Kidney tubule cell (primary cell): Measurements from ENCODE around the gene DNASE1L2.

Source experiments
- DNase-seq: peaks from one replicate; pipeline ENCODE4 v3.0.0-alpha.2; 2018; ENCODE audit warnings: low spot score

Gene DNASE1L2

DNA sequence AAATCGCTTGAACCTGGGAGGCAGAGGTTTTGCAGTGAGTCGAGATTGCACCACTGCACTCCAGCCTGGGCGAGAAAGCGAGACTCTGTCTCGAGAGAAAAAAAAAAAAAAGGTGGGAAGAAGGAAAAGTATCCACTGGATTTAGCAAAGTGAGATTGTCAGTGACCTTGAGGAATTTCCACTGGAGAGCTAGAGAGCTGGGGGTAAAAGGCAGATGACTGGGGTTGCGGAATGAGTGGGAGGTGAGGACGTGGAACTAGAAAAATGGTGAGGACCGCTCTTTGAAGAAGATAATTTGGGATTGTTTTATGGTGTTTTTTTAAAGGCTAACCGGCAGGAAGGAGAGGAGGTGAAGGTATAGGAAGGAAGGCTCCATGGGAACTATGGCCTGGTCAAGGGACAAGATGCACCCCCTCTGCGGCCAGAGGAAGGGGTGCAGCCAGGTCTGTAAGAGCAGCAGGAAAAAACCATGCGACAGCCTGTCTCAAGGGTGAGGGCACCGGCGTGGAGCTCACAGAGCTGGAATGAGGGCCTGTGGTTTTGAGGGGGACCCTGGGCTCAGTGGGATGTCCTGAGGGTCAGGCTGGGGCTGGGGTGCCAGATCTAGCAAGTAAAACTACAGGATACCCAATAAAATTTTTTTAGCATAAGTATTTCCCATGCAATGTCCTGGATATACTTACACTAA lies 31.7 kb upstream of the DNASE1L2 start:
- DNase-seq: no peak

DNA sequence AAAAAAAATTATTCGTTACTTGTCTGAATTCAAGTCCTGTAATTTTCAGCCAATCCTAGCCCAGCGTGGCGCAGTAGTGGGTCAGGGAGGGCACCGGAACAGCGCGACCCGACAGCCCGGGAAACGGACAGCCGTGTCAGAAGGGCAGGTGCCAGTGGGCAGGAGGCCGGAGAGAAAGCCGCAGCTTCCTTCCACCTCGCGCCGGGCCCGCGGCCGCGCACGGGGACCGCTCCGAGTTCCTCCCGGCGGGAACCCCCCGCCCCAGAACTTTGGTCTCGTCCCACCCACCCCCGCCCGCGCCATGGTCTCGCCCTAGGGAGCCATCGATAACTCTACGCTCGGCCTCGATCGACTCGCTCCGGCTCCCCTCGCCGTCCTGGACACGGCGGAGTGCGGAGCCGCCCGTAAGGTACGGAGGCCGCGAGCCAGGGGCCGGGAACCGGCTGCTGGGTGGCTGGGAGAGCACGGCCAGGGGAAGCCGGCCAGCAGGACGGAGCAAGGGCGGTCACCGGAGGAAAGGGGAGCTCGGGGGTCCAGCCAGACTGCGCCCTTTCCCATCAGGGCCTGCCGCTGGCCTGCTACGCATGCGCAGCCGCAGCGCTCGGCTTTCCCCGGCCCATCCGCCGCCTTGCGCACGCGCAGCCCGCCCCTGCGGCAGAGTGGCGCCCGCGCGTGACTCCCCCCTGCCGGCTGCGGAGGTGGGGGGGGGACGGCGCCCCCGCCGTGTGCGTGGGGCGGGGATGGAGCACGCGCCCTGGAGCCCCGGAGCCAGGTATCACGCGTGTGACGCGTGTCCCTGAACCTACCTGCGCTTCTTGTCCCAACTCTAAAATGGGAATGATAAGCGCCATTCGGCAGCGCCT lies 30.9 kb upstream of the DNASE1L2 start, which contains the start of gene MLST8:
MLST8 (plus strand) TSS at position 351 of the 863 bp plus-strand sequence. CDS start 632 bp downstream, outside the sequence.
- peak; percentile 86 for DNase-seq

DNA sequence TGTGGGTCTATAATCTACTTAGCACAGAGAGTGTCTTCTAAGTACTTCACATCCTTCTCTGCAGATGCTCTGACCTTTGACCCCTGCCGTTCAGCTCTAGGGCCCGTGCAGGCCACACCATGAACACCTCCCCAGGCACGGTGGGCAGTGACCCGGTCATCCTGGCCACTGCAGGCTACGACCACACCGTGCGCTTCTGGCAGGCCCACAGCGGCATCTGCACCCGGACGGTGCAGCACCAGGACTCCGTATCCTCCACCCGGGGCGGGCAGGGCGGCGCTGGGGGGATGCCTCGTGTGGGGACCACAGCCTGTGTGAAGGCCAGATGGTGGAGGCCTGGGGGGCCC lies 30.3 kb upstream of the DNASE1L2 start:
- DNase-seq: no peak

DNA sequence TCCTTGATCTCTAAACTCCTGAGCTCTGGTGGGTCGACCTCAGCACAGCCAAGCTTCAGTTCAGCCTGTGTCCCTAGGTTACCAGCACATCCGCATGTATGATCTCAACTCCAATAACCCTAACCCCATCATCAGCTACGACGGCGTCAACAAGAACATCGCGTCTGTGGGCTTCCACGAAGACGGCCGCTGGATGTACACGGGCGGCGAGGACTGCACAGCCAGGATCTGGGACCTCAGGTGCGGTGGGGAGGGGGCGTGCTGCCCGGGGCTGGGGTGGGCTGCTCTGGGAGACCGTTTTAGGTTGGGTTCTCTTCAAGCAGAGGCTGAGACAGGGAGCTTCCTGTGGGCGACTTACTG lies 29.8 kb upstream of the DNASE1L2 start:
- DNase-seq: no peak

DNA sequence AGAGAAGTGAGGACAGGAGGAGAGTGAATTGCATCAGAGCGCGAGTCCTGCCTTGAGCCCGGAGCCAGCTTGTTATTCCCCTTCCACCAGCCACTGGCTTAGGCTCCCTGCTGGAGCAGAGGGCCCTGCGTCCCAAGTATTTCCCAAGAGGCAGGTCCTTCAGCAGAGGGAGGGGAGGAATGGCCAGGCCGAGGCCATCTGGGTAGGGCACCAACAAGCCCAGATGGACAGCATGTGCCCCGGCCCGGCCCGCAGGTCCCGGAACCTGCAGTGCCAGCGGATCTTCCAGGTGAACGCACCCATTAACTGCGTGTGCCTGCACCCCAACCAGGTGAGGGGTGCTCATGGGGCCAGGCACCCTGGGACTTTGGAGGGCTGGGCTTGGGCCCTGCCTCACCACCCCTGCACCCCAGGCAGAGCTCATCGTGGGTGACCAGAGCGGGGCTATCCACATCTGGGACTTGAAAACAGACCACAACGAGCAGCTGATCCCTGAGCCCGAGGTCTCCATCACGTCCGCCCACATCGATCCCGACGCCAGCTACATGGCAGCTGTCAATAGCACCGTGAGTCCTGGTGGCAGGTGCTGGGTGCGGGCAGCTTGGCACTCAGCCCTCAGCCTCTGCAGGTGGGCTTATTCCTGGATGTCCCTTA lies 29.3 kb upstream of the DNASE1L2 start:
- no peak for DNase-seq

DNA sequence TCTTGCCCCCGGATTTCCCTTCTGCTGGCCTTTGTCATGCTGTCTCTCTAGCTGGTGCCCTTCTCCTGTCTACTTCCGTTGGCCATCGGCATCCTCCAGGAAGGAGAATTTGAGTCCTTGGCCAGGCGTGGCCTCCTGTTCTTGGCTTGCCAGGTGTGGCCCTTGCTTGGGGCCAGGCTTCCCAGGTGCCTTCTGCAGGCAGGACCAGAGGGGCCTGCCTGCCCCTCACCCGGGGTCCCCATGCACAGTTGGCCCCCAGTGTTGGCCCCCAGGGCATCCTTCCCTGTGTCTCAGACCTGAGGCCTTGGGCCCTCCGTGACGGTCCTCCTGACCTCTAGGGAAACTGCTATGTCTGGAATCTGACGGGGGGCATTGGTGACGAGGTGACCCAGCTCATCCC lies 28.4 kb upstream of the DNASE1L2 start:
- no peak for DNase-seq

DNA sequence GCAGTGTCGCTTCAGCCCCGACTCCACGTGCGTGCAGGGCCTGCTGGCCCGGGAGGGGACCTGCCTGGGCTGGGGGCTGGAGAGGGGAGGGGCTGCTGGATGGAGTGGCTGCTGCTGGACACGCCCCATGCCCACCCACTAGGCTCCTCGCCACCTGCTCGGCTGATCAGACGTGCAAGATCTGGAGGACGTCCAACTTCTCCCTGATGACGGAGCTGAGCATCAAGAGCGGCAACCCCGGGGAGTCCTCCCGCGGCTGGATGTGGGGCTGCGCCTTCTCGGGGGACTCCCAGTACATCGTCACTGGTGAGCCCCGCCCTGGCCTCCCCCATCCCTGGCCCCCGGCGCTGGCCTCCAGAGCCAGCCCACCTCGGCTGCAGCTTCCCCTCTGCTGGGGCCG lies 27.9 kb upstream of the DNASE1L2 start:
- DNase-seq: no peak

DNA sequence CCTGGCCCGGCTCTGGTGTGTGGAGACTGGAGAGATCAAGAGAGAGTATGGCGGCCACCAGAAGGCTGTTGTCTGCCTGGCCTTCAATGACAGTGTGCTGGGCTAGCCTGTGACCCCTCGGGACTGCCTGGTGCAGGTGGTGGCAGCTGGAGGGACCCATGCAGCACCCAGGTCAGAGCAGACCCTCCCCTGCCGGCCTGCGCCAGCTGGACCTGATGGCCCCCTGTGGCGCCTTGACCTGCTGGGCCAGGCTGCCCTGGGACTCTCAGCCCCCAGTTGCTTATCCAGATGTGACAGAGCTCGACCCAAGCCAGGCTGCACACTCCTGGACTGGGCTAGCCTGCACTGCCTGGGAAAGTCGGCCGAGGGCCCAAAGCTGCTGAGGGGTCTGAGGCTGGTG lies 27.5 kb upstream of the DNASE1L2 start:
- no peak for DNase-seq

DNA sequence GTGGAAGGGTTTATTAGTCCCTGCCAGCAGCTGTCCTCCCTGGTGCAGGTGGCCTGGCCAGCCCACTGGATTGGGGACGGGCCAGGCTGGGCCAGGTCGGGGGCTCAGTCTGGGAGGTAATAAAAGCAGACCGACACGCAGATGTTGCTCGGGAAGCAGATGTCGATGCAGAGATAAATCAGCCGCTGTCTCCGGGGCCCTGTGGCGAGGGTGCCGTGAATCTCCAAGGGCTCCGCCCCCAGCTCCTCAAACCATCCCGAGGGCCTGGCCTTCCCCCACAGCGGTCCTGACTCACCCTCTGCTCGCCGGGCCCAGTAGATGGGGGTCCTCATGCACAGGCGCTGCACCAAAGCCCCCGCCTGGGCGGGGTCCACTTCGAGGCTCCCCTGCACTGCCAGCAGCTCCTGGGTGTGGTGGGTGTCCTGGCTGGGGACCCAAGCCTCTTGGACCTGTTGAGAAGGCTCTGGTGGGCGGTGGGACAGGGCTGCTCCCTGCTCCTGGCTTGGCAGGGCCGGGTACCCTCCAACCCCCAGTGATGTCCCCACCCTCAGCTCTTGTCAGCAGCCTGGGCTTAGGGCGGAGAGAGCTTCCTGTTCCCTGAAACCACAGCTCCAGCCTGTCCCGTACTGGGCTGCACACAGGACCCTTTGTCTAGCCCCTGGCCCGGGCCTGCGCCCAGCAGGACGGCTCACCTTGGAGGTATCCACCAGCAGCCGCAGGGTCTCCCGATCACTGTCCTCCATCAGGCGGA lies 26.8 kb upstream of the DNASE1L2 start:
- DNase-seq: no peak

DNA sequence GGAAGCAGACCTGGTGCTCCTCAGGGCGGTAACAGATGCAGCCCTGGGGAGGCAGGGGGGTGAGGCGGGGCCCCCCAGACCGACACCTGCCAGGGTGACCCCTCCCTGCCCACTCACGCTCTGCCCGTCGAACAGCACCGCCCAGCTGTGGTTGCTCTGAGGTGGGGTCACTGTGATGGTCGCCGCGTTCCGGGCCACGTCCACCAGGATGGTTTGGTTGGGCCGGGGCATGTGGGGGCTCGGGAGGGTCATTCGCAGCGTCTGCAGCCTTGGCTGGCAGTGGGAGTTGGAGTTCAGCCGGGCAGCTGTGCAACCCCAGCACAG lies 26.3 kb upstream of the DNASE1L2 start:
- no peak for DNase-seq

DNA sequence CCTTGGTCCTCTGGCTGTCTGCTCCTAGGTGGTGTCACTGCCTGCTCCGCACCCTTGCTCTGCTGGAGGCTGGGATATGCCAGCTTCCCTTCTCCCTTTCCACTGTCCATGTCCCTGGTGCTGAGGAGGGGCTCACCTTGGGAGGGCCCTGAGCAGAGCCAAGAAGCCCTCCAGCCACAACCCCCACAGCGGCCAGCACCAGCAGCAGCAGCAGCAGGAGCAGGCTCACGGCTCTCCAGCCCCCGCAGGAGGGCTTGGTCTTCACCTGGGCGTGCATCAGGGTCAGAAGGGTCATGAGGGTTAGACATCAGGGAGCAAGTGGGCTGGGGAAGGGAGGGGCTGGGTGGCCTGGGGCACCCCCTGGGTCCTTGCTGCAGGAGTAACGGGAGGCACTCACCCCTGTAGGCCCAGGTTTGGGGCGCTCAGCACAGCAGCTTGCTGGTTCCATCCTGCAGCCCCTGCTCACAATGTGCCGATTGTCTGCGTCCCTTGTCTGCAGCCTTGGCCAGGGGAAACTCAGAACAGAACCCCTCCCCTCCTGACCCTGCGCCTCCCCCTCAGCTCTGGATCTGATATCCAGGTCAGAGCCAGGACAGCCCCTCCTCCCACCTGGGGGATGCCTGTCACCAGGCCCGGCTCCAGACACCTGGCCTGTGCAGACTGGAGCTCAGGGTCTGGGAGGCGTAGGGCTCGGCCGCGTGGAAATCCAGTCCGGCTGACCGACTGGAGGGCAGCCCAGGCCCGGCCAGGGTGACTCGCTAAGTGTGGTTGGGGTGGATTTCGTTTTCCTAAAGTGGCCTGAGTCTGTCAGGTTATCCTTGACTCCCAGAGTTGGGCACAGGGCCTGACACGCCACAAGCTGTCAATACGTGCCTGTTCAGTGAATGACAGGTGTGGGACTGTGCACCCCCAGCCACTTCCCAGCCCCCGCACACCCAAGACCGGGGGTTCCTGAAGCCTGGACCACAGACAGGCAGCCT lies 25.6 kb upstream of the DNASE1L2 start, which contains the start of gene BRICD5:
BRICD5 (minus strand) TSS at position 478 of the 980 bp plus-strand sequence; CDS start at position 448, 30 bp downstream.
- no peak for DNase-seq

DNA sequence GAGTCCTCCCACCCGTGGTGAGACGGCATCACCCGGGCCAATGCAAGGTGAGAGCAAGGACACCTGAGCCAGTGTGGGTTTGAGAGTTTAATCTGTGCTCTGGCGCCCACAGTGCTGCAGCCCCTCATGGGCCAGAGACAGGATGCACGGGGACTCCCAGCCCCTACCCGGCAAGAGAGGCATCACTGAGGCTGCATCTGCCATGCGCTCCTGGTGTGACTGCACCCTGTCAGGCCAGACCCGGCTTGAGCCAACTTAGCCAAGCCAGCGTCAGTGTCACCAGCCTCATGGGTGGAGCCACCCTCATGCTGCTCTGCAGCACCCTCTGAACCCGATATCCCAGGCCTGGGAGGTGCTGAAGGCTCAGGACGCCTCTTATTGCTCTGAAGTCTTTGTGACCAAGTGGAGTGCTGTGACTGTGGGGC lies 24.3 kb upstream of the DNASE1L2 start:
- no peak for DNase-seq

DNA sequence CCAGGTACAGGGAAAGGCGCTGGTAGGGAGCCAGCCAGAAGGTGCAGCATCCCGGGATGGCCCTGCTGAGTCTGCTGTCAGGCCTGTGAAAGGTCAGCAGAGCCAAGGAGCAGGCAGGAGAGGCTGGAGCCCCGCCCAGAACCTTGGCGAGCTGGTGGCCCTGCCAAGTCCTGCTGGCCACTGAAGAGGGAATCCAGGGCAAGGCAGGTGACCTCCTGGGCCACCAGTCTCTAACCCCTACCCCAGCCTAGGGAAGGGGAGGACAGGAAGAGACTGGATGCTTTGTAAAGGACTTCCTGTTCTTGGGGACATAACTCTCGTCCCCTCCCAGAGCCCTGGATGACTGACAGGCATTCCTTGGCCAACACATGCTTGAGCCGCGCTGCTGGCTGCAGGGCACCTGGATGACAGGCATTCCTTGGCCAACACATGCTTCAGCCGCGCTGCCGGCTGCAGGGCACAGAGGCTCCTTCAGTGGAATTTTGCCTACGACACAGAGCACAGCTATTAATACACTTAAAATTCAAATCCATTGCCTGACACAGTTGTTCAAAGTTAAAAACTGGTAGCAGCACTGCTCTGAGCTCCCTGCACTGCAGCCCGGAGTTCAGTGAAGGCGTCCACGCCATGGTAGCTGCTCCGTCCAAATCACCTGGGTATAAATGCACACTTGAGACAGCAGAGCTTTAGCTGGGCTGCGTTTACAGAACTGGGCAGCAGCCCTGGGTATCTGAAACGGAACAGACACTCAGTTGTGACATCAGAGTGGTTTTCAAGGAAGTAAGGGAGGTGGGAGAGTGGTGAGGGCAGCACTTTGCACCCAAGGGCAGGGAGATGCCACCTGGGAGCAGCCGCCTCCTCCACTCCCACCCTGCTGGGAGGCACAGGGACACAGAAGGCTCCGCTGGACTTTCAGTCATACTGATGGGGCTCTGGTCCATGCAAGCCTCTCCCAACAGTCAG lies 23.6 kb upstream of the DNASE1L2 start:
- DNase-seq: peak; percentile 85

DNA sequence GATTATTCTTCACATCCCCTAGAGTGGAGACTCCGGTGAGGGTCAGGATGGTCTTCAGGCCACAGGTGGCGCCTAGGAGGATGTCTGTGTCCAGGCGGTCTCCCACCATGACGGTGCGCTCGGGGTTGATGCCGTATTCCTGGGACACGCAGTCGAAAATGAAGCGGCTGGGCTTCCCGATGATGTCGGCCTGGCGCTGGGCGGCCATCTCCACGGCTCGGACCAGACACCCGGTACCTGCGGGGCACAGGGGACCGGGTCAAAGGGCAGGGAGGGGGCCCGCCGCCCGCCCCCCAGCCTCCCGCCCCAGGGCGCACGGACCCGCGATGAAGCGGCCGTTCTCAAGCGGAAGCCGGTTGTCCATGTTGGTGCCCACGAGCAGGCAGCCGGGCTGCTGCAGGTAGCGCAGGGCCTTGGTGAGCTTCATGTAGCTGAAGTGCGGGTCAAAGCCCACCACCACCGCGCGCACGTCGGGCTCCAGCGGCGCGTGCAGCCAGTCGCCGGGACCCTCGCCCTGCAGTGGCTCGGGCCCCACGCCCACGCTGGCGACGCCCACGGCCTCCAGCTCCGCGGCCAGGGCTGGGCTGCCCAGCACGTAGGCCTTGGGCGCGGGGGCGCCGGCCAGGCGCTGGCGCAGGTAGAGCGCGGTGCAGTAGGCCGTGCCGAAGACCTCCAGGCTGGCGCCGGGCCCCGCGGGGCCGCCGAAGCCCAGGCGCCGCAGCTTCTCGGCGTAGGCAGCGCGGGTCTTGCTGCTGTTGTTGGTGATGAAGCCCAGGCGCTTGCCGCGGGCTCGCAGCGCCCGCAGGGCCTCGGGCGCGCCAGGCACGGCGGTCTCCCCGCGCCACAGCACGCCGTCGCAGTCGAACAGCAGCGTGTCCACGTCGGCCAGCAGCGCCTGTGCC lies 22.2 kb upstream of the DNASE1L2 start:
- peak; percentile 38 for DNase-seq

DNA sequence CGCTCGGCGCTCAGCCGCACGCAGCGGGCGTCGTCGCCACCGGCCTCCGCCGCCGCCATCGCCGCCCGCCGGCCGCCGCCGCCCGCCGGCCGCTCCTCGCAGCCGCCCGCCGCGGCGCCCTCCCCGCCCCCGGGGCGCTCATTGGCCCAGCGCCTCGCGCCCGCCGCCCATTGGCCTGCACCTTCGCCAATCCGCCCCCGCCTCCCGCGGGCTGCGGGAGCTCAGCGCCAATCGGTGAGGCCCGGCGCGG lies 21.6 kb upstream of the DNASE1L2 start, which contains the start of gene PGP:
PGP (minus strand) TSS at position 122 of the 250 bp plus-strand sequence; CDS start at position 59, 63 bp downstream.
- no peak for DNase-seq

DNA sequence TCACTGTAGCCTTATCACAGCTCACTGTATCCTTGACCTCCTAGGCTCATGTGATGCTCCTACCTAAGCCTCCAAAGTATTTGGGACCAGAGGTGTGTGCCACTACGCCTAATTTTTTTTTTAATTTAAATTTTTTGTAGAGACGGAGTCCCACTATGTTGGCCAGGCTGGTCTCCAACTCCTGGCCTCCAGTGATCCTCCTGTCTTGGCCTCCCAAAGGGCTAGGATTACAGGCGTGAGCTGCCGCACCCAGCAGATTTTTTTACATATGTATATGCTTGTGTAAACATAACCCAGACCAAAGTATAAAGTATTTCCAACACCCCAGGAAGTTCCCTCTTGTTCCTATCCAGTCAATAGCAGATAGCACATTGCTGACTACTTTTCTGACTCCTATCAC lies 19.9 kb upstream of the DNASE1L2 start:
- DNase-seq: no peak

DNA sequence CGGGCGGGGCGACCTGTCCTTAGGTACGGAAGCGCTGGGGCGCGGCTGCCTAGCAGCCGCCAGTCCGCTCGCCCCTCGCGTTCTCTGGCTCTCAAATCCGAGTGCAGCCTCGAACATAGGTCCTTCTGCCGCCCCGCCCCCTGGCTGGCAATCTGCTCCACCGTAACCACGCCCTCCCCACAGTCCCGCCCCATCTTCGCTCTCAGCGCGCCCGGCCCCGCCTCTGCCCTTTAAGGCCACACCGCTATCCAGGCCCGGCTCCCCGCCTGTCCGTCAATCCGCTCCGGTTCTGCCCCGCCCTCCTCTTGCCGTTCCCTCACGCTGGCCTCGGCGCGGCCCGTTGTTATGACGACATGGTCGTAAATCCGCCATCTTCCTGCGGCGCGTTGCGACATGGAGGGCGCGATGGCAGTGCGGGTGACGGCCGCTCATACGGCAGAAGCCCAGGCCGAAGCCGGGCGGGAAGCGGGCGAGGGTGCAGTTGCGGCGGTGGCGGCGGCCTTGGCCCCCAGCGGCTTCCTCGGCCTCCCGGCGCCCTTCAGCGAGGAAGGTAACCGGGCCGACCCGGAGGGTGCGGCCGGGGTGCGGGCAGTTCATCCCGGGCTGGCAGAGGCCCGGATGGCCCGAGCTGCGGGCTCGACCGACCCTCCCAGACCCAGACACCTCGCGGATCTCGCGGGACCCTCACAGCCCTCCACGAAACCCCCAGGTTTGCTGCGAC lies 12.9 kb upstream of the DNASE1L2 start, which contains the start of gene E4F1:
E4F1 (plus strand) TSS at position 371 of the 721 bp plus-strand sequence; CDS start at position 394, 23 bp downstream.
- peak; percentile 100 for DNase-seq

DNA sequence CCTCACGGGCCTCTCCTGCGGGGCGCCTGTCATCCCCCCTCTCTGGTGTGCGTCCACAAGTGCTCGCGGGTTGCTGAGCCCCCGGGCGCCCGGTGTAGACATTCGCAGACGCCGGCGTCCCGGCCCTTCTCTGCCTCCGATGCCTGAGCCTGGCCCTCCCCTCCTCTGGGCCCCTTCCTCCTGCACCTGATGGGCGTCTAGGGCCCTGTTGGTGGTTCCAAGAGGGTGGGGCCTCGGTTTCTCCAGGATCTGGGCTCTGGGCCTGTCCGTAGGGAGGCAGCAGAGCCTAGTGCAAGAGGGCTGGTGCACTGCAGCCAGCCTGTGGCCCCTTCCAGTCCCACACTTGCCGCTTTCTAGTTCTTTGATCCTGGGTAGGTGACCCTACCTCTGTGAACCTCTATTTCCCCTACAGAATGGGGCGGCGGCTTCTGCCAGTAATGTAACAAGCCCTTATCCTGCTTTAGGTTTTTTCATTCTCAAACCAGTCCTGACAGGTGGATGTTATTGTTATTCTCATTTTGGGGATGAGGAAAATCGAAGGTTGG lies 12.2 kb upstream of the DNASE1L2 start:
- peak; percentile 61 for DNase-seq
